Measurements from ENCODE around the gene VDAC2.

- TF ChIP-seq CTCF (IDR thresholded peaks at IDR 0.05) = no peak
- no peak for TF ChIP-seq POLR2AphosphoS5 (IDR thresholded peaks at IDR 0.05; ENCODE audit: low read depth, low read length)
- TF ChIP-seq, protein P1, sequence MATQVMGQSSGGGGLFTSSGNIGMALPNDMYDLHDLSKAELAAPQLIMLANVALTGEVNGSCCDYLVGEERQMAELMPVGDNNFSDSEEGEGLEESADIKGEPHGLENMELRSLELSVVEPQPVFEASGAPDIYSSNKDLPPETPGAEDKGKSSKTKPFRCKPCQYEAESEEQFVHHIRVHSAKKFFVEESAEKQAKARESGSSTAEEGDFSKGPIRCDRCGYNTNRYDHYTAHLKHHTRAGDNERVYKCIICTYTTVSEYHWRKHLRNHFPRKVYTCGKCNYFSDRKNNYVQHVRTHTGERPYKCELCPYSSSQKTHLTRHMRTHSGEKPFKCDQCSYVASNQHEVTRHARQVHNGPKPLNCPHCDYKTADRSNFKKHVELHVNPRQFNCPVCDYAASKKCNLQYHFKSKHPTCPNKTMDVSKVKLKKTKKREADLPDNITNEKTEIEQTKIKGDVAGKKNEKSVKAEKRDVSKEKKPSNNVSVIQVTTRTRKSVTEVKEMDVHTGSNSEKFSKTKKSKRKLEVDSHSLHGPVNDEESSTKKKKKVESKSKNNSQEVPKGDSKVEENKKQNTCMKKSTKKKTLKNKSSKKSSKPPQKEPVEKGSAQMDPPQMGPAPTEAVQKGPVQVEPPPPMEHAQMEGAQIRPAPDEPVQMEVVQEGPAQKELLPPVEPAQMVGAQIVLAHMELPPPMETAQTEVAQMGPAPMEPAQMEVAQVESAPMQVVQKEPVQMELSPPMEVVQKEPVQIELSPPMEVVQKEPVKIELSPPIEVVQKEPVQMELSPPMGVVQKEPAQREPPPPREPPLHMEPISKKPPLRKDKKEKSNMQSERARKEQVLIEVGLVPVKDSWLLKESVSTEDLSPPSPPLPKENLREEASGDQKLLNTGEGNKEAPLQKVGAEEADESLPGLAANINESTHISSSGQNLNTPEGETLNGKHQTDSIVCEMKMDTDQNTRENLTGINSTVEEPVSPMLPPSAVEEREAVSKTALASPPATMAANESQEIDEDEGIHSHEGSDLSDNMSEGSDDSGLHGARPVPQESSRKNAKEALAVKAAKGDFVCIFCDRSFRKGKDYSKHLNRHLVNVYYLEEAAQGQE (IDR thresholded peaks at IDR 0.05; ENCODE audit: insufficient read depth in 1 of 2, low read depth in 2 of 2, low read length in 1 of 2) = no peak
Observed at GRCh38 chr10:75253281-75254220, 43.0 kb downstream of the VDAC2 start.
